Measurements from ENCODE around the gene PANK2. TPM values are rescaled to one million over a fixed set of nuclear protein-coding genes. Genes with fewer than 3 reads are reported as not detected.

The PANK2 gene
- total and polyA plus RNA-seq, 2 experiments from 2014 or later, result 36.1 to 72.0 TPM

- H3K36me3 Mint-ChIP-seq (ENCODE audit: low read depth), result peaks cover 20% of the 10 kb centered on the region; the same call in 2 of the 3 replicates
- Histone ChIP-seq H3K4me2 (no peak overlapping the region), H4K20me1 (replicated peaks; ENCODE audit: insufficient read depth) (no peaks in the 10 kb centered on the region; the same call in 1 of the 2 replicates), H3K27me3 (ENCODE audit: insufficient read depth) (no peaks in the 10 kb centered on the region), H3K36me3 (ENCODE audit: insufficient read depth) (0 out of 2 replicates have a peak, but pooled peaks cover 3% of the 10 kb centered on the region), H3K4me1 (ENCODE audit: insufficient read depth) (no peaks in the 10 kb centered on the region), H2AFZ (no peak overlapping the region), H3K4me3 (no peak overlapping the region), H3K27ac (ENCODE audit: low read depth) (no peak overlapping the region), H3K79me2 (replicated peaks; ENCODE audit: insufficient read depth) (no peaks in the 10 kb centered on the region), H3K9me2 (ENCODE audit: insufficient read depth) (no peaks in the 10 kb centered on the region), H3F3A (replicated peaks; ENCODE audit: low read depth) (no peaks in the 10 kb centered on the region)
- H3K4me1 Mint-ChIP-seq, result peaks cover 7% of the 10 kb centered on the region; the same call in 2 of the 3 replicates
- no peak overlapping the region for H3K4me3 Mint-ChIP-seq
- no peak for TF ChIP-seq ETS1 (IDR thresholded peaks at IDR 0.05)
- TF ChIP-seq CREB1 (CRISPR knock-in tag; IDR thresholded peaks at IDR 0.05; ENCODE audit: low read depth), result no peak
- no peak for TF ChIP-seq REST (IDR thresholded peaks at IDR 0.05; ENCODE audit: unreplicated experiment)
- TF ChIP-seq JUNB (IDR thresholded peaks at IDR 0.05; ENCODE audit: unreplicated experiment), result no peak
- no peak for TF ChIP-seq CTCF (conservative IDR thresholded peaks at IDR 0.05; ENCODE audit: low read depth in 2 of 2)
- TF ChIP-seq ZNF114 (CRISPR knock-in tag; IDR thresholded peaks at IDR 0.05), result no peak
- TF ChIP-seq NANOG (IDR thresholded peaks at IDR 0.05; ENCODE audit: borderline replicate concordance), result no peak
- TF ChIP-seq STAT1 (IDR thresholded peaks at IDR 0.05; ENCODE audit: unreplicated experiment), result no peak
- TF ChIP-seq ZNF331 (CRISPR knock-in tag; IDR thresholded peaks at IDR 0.05; ENCODE audit: low read depth), result no peak
- no peak for TF ChIP-seq ZNF462 (CRISPR knock-in tag; IDR thresholded peaks at IDR 0.05)
- no peak for TF ChIP-seq EZH2 (IDR thresholded peaks at IDR 0.05; ENCODE audit: low read depth, unreplicated experiment)
- no peak for TF ChIP-seq EZH2phosphoT487 (IDR thresholded peaks at IDR 0.05; ENCODE audit: unreplicated experiment)
- TF ChIP-seq POLR2AphosphoS5 (IDR thresholded peaks at IDR 0.05; ENCODE audit: low read depth), result no peak
- no peak overlapping the region for H3K27ac Mint-ChIP-seq
- H3K27me3 Mint-ChIP-seq (ENCODE audit: insufficient read depth, low read depth, poor library complexity), result peaks cover 8% of the 10 kb centered on the region
- DNase-seq (ENCODE audit: low spot score) (no peak), ATAC-seq (no peak)
- H3K9me3 Mint-ChIP-seq, result no peaks in the 10 kb centered on the region
These were observed 14.9 kb upstream of the PANK2 start for GRCh38 chr20:3874194-3874844.

Measured in GM23338 (cell line).